Measurements from ENCODE around the gene DLG2.
A peak's percentile ranks its signal among the peaks of the same experiment; 100 is the strongest.

The DLG2 gene

DNA sequence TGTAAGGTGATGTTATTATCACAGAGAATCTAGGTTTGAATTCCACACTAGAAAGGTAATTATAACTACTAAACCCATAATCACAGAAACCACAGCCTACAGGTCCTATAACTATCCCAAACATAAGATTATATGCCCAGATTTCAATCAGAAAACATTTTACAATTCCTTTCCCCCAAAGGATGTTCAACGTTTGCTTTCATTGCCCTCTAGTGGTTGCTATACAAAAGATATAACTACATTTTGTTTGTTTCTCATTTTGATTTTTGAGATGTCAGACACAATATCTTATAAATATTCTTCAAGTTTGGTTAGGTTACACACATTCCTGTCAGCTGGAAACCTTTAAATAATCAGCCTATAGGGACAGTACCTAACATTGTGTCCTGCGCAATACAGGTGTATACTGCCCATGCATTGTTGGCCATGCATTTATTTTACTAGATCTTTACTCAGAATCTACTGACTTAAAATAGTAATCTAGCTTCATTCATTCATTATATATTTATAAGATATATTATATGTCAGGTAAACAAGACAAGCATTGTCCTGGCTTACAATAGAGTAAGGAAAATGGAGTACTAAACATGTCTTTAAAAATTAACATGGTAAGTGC, 1810.5 kb downstream of the DLG2 start:
- Mint-ChIP-seq H3K36me3 (ENCODE audit: low read depth) (no peaks in the 10 kb centered on the region), H3K4me3 (no peak overlapping the region), H3K27me3 (ENCODE audit: low read depth, poor library complexity) (peaks cover 3% of the 10 kb centered on the region), H3K4me1 (no peaks in the 10 kb centered on the region), H3K27ac (no peak overlapping the region), H3K9me3 (no peaks in the 10 kb centered on the region)
- DNase-seq, result no peak
- TF ChIP-seq, protein P1, sequence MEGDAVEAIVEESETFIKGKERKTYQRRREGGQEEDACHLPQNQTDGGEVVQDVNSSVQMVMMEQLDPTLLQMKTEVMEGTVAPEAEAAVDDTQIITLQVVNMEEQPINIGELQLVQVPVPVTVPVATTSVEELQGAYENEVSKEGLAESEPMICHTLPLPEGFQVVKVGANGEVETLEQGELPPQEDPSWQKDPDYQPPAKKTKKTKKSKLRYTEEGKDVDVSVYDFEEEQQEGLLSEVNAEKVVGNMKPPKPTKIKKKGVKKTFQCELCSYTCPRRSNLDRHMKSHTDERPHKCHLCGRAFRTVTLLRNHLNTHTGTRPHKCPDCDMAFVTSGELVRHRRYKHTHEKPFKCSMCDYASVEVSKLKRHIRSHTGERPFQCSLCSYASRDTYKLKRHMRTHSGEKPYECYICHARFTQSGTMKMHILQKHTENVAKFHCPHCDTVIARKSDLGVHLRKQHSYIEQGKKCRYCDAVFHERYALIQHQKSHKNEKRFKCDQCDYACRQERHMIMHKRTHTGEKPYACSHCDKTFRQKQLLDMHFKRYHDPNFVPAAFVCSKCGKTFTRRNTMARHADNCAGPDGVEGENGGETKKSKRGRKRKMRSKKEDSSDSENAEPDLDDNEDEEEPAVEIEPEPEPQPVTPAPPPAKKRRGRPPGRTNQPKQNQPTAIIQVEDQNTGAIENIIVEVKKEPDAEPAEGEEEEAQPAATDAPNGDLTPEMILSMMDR (IDR thresholded peaks at IDR 0.05), result peak; percentile 72

DNA sequence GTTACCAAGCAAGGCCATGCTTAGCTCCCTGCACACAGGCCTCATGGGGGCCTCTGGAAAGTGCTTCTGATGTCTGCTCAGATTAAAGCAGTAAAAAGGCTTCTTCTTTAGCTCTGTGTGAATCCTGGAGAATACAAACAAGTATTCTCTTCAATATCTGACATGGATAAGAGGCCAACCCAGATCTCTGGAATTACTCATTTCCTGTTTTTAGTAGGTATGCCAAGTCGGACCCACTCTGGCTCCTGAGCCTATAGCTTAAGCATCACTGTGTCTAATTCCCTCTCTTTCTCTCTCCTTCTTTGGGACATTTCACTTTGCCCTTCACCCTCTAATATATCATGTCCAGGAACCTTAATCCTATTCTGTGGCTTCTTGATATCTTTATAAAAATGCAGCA, 1811.4 kb downstream of the DLG2 start:
- Mint-ChIP-seq H3K36me3 (ENCODE audit: low read depth) (no peaks in the 10 kb centered on the region), H3K27ac (no peak overlapping the region), H3K9me3 (no peaks in the 10 kb centered on the region), H3K27me3 (ENCODE audit: low read depth, poor library complexity) (peaks cover 3% of the 10 kb centered on the region), H3K4me1 (no peaks in the 10 kb centered on the region), H3K4me3 (no peak overlapping the region)
- TF ChIP-seq, protein P1 (IDR thresholded peaks at IDR 0.05), result no peak
- DNase-seq, result no peak

DNA sequence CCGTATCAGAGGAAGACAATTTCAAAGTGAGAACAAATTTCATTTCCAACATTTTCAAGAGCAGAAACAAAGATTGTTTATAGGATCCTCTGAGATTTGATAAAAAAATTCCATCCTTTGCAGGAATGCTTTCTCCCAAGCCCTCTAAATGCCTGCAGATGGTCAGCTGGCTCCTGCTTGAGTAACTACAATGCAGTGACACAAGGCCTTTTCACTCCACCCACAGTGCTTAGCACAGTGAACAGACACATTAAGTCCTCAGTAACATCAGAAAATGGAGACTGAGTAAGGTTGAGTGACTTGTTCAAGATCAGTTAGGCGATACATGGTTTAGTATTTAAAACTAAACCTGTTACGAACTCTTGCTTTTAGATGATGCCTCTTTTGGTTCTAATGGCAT, 1813.8 kb downstream of the DLG2 start:
- H3K9me3 Mint-ChIP-seq, result no peaks in the 10 kb centered on the region
- no peak overlapping the region for H3K27ac Mint-ChIP-seq
- H3K4me3 Mint-ChIP-seq, result no peak overlapping the region
- no peaks in the 10 kb centered on the region for H3K36me3 Mint-ChIP-seq (ENCODE audit: low read depth)
- TF ChIP-seq, protein P1 (IDR thresholded peaks at IDR 0.05), result no peak
- no peaks in the 10 kb centered on the region for H3K4me1 Mint-ChIP-seq
- DNase-seq, result no peak
- peaks cover 10% of the 10 kb centered on the region for H3K27me3 Mint-ChIP-seq (ENCODE audit: low read depth, poor library complexity)

DNA sequence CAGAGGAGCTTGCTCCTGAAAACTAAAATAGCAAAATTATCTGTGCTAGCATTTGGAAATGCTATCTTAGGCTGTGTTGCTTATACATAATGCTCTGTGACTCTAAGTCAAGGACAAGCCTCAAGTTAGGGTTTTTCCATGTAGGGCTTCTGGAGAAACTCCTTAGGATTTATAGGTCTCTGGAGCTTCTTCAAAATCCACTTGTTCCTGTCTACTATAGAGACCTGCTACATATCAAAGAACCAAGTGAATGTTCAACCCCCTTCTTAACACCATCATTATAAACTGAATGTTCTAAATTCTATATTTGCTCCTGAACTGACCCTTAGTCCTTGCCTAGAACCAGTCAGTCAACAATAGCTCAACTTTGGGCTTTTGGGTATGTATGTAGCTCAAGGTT, 1817.9 kb downstream of the DLG2 start:
- H3K9me3 Mint-ChIP-seq, result no peaks in the 10 kb centered on the region
- H3K27ac Mint-ChIP-seq, result no peak overlapping the region
- H3K36me3 Mint-ChIP-seq (ENCODE audit: low read depth), result no peaks in the 10 kb centered on the region
- peaks cover 11% of the 10 kb centered on the region for H3K27me3 Mint-ChIP-seq (ENCODE audit: low read depth, poor library complexity)
- TF ChIP-seq, protein P1 (IDR thresholded peaks at IDR 0.05), result no peak
- no peak overlapping the region for H3K4me3 Mint-ChIP-seq
- no peaks in the 10 kb centered on the region for H3K4me1 Mint-ChIP-seq
- DNase-seq, result no peak

DNA sequence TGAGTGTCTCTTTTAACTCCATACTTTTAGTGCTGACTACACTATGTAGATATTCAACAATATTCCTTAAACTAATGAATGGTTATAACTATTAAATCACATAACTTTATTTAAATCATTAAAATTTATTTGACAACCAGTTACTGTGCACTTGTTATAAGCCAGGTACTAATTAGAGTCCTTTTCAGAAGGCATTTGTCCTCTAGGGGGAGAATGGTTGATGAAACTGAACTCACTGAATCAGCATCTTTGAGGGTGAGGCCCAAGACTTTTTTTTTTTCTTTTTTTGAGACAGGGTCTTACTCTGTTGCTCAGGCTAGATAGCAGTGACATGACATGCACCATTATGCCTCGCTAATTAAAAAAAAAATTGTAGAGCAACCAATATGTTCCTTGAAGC, 1825.3 kb downstream of the DLG2 start:
- DNase-seq, result no peak
- TF ChIP-seq, protein P1 (IDR thresholded peaks at IDR 0.05), result peak; percentile 6
- no peaks in the 10 kb centered on the region for H3K9me3 Mint-ChIP-seq
- no peak overlapping the region for H3K27ac Mint-ChIP-seq
- H3K36me3 Mint-ChIP-seq (ENCODE audit: low read depth), result no peaks in the 10 kb centered on the region
- no peaks in the 10 kb centered on the region for H3K4me1 Mint-ChIP-seq
- H3K27me3 Mint-ChIP-seq (ENCODE audit: low read depth, poor library complexity), result no peaks in the 10 kb centered on the region
- H3K4me3 Mint-ChIP-seq, result no peak overlapping the region

DNA sequence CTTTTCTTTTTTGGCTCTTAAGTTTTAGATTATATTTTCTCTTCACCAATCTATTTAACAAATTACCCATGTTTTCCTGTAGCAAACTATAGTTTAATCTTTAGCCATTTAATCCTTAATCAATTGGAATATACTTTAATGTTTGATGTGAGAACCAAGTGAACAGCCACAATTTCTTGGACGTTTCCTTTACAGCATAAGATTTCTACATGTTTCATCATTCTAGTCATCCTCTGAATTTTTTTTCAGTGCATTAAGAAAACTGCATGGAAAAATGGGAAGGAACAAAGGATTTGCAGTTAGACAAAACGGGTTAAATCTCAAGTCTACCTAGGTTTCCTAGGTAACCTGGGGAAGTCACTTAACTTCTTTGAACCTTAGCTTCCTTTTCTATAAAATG, 1833.8 kb downstream of the DLG2 start:
- no peaks in the 10 kb centered on the region for H3K4me1 Mint-ChIP-seq
- no peaks in the 10 kb centered on the region for H3K36me3 Mint-ChIP-seq (ENCODE audit: low read depth)
- H3K27me3 Mint-ChIP-seq (ENCODE audit: low read depth, poor library complexity), result no peaks in the 10 kb centered on the region
- H3K27ac Mint-ChIP-seq, result no peak overlapping the region
- TF ChIP-seq, protein P1 (IDR thresholded peaks at IDR 0.05), result no peak
- no peak for DNase-seq
- H3K9me3 Mint-ChIP-seq, result no peaks in the 10 kb centered on the region
- H3K4me3 Mint-ChIP-seq, result no peak overlapping the region

All from nephron progenitor cell (in vitro differentiated cells).